Spleen (tissue), 7 donors: Measurements from ENCODE around the gene FLT4.

Experiments
- CTCF ChIP-seq, 11 experiments: fragments of 200-600 bp in 7 of 11; fragments of 450-650 bp in 4 of 11; sonication (generic) in 4 of 11; IDR thresholded peaks in 8 of 11; conservative IDR thresholded peaks in 3 of 11; 1 replicate in 7 of 11; 2 replicates in 4 of 11; pipeline versions ENCODE4 v1.4.0 to v1.8.0; 2016 to 2021; ENCODE audit warnings: antibody characterized with exemption in 11 of 11, inconsistent platforms in 4 of 11, mild to moderate bottlenecking in 1 of 11
- POLR2A ChIP-seq, 3 donors: fragments of 450-650 bp; IDR thresholded peaks; one replicate each; pipeline ENCODE4 v1.5.1; 2017; ENCODE audit warnings: antibody characterized with exemption in 3 of 3, mild to moderate bottlenecking in 1 of 3
- POLR2AphosphoS5 ChIP-seq, 3 donors: sonication (generic); formaldehyde crosslinking; IDR thresholded peaks; one replicate each; pipeline ENCODE4 v1.5.1; 2017; ENCODE audit warnings: antibody characterized with exemption in 3 of 3
- donor health status: DM: no; HTN: no; CAD: no; lungs with moderate emphysema.
- donor health status: DM: no; HTN: no; CAD: no.
- donor health status: DM: no; HTN: no; CAD: no.

DNA sequence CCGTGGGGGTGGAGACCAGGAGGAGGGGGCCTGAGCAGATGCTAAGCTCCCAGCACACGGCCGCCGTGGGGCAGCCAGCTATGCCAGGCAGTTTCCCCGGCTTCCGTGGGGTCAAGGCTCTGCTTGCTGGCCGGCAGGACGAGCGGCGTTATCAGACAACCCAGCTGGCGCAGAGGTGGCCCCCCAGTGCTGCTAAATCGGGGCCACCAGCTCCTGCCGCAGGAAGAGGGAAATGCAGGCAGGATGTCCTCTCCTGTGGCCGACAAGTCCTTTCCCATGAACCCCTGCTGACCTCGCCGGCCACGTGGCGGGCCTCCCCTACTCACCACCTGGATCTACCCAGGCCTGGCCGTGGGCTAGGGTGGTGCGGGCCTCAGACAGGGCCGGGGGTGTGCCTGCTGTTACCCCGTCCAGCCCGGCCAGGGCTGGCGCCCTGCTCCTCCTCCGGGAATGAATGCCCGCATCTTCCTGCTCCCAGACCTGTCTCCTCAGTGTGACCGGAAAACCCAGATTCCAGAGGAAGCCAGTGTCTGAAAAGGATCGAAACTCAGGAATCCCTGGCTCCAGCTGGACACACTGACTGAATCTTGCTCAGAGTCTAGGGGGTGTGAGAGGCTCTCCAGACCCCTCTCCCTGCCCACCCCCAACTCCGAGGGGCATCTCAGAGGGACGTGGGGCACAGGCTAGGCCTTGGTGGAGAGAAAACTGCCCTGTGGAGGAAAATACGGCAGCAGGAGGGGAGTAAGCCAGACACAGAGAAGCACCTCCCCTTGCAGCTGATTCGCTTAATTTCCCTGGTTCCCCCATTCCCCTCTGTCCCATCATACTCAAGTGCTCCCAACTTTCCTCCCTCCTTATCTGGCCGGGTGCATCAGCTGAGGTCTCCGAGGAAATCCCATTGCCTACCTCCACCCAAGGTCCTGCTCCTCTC lies 3.9 kb downstream of the FLT4 start:
- no peak for TF ChIP-seq CTCF (IDR thresholded peaks at IDR 0.05 in 8 of 11, conservative IDR thresholded peaks at IDR 0.05 in 3 of 11)
- TF ChIP-seq POLR2AphosphoS5 (IDR thresholded peaks at IDR 0.05), result peak; percentile 89 to 91 (median 91)
- no peak for TF ChIP-seq POLR2A (IDR thresholded peaks at IDR 0.05)
